HL-60 (cell line): ENCODE results near the gene ZSCAN2.

Experiments
- CTCF ChIP-seq: IDR thresholded peaks from one replicate; pipeline ENCODE4 v1.5.1; 2011; ENCODE audit warnings: low read length, control low read depth, inconsistent platforms; ENCODE audit not compliant: insufficient read depth
- POLR2AphosphoS5 ChIP-seq: IDR thresholded peaks from 2 replicates; pipeline ENCODE4 v1.6.1; 2012; ENCODE audit warnings: low read depth

- no peak for TF ChIP-seq CTCF
- no peak for TF ChIP-seq POLR2AphosphoS5
These were observed 10.8 kb downstream of the ZSCAN2 start for GRCh38 chr15:84611631-84612030.
